GM13977 (cell line): ENCODE measurements around the gene INSM1.

Source experiments
- DNase-seq: peaks from one replicate; pipeline ENCODE4 v3.0.0; 2012; ENCODE audit warnings: low spot score
- CTCF ChIP-seq: IDR thresholded peaks from 2 replicates; pipeline ENCODE4 v1.5.1; 2012; ENCODE audit warnings: mild to moderate bottlenecking, control low read depth; ENCODE audit not compliant: insufficient read depth; ENCODE audit errors: extremely low read depth, missing control alignments
- in situ Hi-C: fragments of 300-500 bp; cut with MboI; formaldehyde crosslinking; loops from one replicate; pipeline ENCODE4 v1.12.0; 2022; ENCODE audit warnings: low sequenced_read_pairs, low pct_unique_long_range_greater_than_20kb, mixed read lengths, inconsistent platforms; ENCODE audit not compliant: unreplicated experiment

INSM1 gene

GRCh38 chr20:20386192-20386591 lies 18.3 kb downstream of the INSM1 start:
- DNase-seq, result no peak
- in situ Hi-C loops, result no loop called here
- no peak for TF ChIP-seq CTCF

- in situ Hi-C loops, result no loop called here
- TF ChIP-seq CTCF, result no peak
- no peak for DNase-seq
Measured at GRCh38 chr20:20390393-20390792, 22.5 kb downstream of the INSM1 start.

- TF ChIP-seq CTCF, result no peak
- DNase-seq, result no peak
- in situ Hi-C loops, result no loop called here
Measured at GRCh38 chr20:20391115-20391514, 23.2 kb downstream of the INSM1 start.

- TF ChIP-seq CTCF, result no peak
- no peak for DNase-seq
- in situ Hi-C loops, result no loop called here
Measured at GRCh38 chr20:20391766-20392165, 23.9 kb downstream of the INSM1 start.

GRCh38 chr20:20393207-20394120 lies 25.6 kb downstream of the INSM1 start:
- no peak for TF ChIP-seq CTCF
- no peak for DNase-seq
- in situ Hi-C loops, result no loop called here

- TF ChIP-seq CTCF, result no peak
- in situ Hi-C loops, result no loop called here
- no peak for DNase-seq
Measured at GRCh38 chr20:20395087-20395486, 27.2 kb downstream of the INSM1 start.
